Endometrial microvascular endothelial cells (primary cell): ENCODE measurements around the gene MAD1L1. TPM values are rescaled to one million over a fixed set of nuclear protein-coding genes. Genes with fewer than 3 reads are reported as not detected.
"Not testable (repeated sequence)": the region's sequence is repeated elsewhere in the genome, so short reads cannot be mapped to it uniquely, and the experiment has no call there.

Experiments used
- in situ Hi-C: cut with HindIII; loops from 2 replicates; pipeline ENCODE4 v1.10.0; 2017; ENCODE audit warnings: low sequenced_read_pairs, low pct_unique_long_range_greater_than_20kb; ENCODE audit errors: inconsistent ontology term
- total RNA-seq: library from RNA; depleted of rRNA; stranded (reverse); fragments of >200 nt; gene quantifications from one replicate; pipeline ENCODE4 v1.2.3, GENCODE V29; 2015; ENCODE audit errors: inconsistent ontology term

Gene MAD1L1
- total RNA-seq, 1 donor from 2014 or later: 44.7 TPM

GRCh38 chr7:1987084-1987535 is 245.6 kb downstream of the MAD1L1 start:
- in situ Hi-C loops: no loop called here

- in situ Hi-C loops: no loop called here
Observed at GRCh38 chr7:1986366-1987083, 246.2 kb downstream of the MAD1L1 start.

- in situ Hi-C loops: no loop called here
Observed at GRCh38 chr7:1985936-1986335, 246.8 kb downstream of the MAD1L1 start.

- in situ Hi-C loops: no loop called here
Observed at GRCh38 chr7:1985042-1985441, 247.7 kb downstream of the MAD1L1 start.

- in situ Hi-C loops: no loop called here
Observed at GRCh38 chr7:1981878-1982230, 250.9 kb downstream of the MAD1L1 start.

- in situ Hi-C loops: no loop called here
Observed at GRCh38 chr7:1981201-1981877, 251.4 kb downstream of the MAD1L1 start.

GRCh38 chr7:1979591-1980560 is 252.9 kb downstream of the MAD1L1 start:
- in situ Hi-C loops: no loop called here

GRCh38 chr7:1978656-1979590 is 253.8 kb downstream of the MAD1L1 start:
- in situ Hi-C loops: no loop called here

- in situ Hi-C loops: no loop called here
Observed at GRCh38 chr7:1977876-1978441, 254.8 kb downstream of the MAD1L1 start.

- in situ Hi-C loops: no loop called here
Observed at GRCh38 chr7:1977059-1977875, 255.5 kb downstream of the MAD1L1 start.

- in situ Hi-C loops: not testable (repeated sequence)
Observed at GRCh38 chr7:1976521-1976920, 256.2 kb downstream of the MAD1L1 start.

- in situ Hi-C loops: no loop called here
Observed at GRCh38 chr7:1975581-1975980, 257.2 kb downstream of the MAD1L1 start.

- in situ Hi-C loops: no loop called here
Observed at GRCh38 chr7:1975179-1975578, 257.6 kb downstream of the MAD1L1 start.

GRCh38 chr7:1974290-1975101 is 258.2 kb downstream of the MAD1L1 start:
- in situ Hi-C loops: no loop called here

- in situ Hi-C loops: no loop called here
Observed at GRCh38 chr7:1973321-1974251, 259.2 kb downstream of the MAD1L1 start.

- in situ Hi-C loops: no loop called here
Observed at GRCh38 chr7:1972744-1973143, 260.0 kb downstream of the MAD1L1 start.
